Measurements from ENCODE around the gene SETDB2.

Gene SETDB2

GRCh38 chr13:49539313-49539712 lies 95.2 kb downstream of the SETDB2 start:
- no peak for DNase-seq (ENCODE audit: low spot score)
- Histone ChIP-seq H3K27ac (no peak overlapping the region), H3K4me3 (no peak overlapping the region)
- TF ChIP-seq, protein P1, sequence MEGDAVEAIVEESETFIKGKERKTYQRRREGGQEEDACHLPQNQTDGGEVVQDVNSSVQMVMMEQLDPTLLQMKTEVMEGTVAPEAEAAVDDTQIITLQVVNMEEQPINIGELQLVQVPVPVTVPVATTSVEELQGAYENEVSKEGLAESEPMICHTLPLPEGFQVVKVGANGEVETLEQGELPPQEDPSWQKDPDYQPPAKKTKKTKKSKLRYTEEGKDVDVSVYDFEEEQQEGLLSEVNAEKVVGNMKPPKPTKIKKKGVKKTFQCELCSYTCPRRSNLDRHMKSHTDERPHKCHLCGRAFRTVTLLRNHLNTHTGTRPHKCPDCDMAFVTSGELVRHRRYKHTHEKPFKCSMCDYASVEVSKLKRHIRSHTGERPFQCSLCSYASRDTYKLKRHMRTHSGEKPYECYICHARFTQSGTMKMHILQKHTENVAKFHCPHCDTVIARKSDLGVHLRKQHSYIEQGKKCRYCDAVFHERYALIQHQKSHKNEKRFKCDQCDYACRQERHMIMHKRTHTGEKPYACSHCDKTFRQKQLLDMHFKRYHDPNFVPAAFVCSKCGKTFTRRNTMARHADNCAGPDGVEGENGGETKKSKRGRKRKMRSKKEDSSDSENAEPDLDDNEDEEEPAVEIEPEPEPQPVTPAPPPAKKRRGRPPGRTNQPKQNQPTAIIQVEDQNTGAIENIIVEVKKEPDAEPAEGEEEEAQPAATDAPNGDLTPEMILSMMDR (IDR thresholded peaks at IDR 0.05), result no peak

DNA sequence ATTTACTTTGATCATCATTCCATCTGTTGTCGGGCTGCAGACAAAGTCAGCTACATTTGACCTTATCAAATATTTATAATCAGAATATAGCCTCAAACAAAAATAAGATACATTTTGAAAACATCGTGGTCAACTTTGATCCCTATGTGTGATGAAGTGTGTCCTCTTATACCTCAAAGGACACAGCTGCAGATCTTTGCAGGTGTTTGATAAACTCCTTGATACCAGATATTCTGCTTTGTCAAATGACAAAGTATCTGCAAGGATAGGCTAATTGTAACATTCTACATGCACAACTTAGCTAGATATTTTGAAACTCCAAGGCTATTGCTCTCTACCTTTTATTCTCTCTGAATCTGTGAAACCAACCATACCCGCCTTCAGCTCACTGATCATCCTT lies 95.7 kb downstream of the SETDB2 start:
- H3K4me3 ChIP-seq, result no peak overlapping the region
- peak overlapping the region in 1 of 2 donors; percentile 28 for H3K27ac ChIP-seq
- TF ChIP-seq, protein P1 (IDR thresholded peaks at IDR 0.05), result no peak
- no peak for DNase-seq (ENCODE audit: low spot score)

DNA sequence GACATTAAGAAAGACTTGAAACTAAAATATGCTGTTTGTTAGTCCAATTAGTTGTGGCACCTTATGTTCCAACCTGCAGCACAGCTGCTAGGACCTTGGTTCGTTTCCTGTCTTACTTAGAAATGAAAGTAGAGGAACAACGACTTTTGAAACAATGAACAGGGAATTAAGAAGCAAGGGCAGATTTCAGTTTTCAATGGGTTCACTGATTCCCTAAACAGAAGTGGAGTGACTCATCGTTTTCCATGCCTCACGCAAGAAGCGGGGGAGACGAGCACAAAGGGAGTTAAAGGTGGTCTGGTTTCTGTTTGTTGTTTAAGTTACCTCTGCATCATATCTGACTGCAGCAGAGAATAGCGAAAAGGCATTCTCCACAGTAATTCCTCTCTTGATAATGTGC lies 96.5 kb downstream of the SETDB2 start:
- no peak for DNase-seq (ENCODE audit: low spot score)
- Histone ChIP-seq H3K27ac (peak overlapping the region in 1 of 2 donors; percentile 28), H3K4me3 (peak overlapping the region; percentile 4)
- TF ChIP-seq, protein P1 (IDR thresholded peaks at IDR 0.05), result no peak

DNA sequence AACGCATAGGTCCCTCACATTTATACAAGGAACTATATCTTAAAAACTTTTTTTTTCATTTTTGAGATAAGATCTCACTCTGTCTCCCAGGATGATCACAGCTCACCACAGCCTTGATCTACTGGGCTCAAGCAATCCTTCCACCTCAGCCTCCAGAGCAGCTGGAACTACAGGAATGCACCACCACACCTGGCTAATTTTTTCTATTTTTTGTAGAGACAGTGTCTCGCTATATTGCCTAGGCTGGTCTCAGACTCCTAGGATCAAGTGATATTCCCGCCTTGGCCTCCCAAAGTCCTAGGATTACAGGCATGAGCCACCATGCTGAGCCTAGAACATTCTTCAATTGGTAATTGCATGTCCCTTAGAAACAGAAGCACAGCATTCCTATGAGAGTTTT lies 99.6 kb downstream of the SETDB2 start:
- TF ChIP-seq, protein P1 (IDR thresholded peaks at IDR 0.05), result no peak
- no peak for DNase-seq (ENCODE audit: low spot score)
- Histone ChIP-seq H3K4me3 (no peak overlapping the region), H3K27ac (no peak overlapping the region)
